Astrocyte of the cerebellum (primary cell): ENCODE results near the gene RAD23B.

Source experiments
- DNase-seq: peaks from one replicate; pipeline ENCODE4 v3.0.0-alpha.2; 2011; ENCODE audit warnings: low read depth
- H3K4me3 ChIP-seq: 2 replicates; pipeline ENCODE4 v1.5.1; 2011; ENCODE audit warnings: mild to moderate bottlenecking, low read depth, low read length, moderate library complexity
- CTCF ChIP-seq: IDR thresholded peaks from 2 replicates; pipeline ENCODE4 v1.5.1; 2012; ENCODE audit warnings: low read length, low read depth, moderate library complexity, mild to moderate bottlenecking; ENCODE audit errors: missing control alignments
- in situ Hi-C: cut with HindIII; loops from 2 replicates; pipeline ENCODE4 v1.10.0; 2017; ENCODE audit warnings: low sequenced_read_pairs

The RAD23B gene

GRCh38 chr9:107314763-107315162 lies 31.7 kb downstream of the RAD23B start:
- no peak for DNase-seq
- TF ChIP-seq CTCF = no peak
- in situ Hi-C loops = no loop called here
- H3K4me3 ChIP-seq = no peak overlapping the region

GRCh38 chr9:107316795-107317661 lies 33.9 kb downstream of the RAD23B start:
- in situ Hi-C loops = no loop called here
- DNase-seq = no peak
- TF ChIP-seq CTCF = no peak
- H3K4me3 ChIP-seq = no peak overlapping the region

GRCh38 chr9:107322643-107323042 lies 39.6 kb downstream of the RAD23B start:
- H3K4me3 ChIP-seq = no peak overlapping the region
- in situ Hi-C loops = no loop called here
- TF ChIP-seq CTCF = no peak
- no peak for DNase-seq

GRCh38 chr9:107323836-107324585 lies 40.9 kb downstream of the RAD23B start:
- no peak for TF ChIP-seq CTCF
- no peak for DNase-seq
- in situ Hi-C loops = no loop called here
- no peak overlapping the region for H3K4me3 ChIP-seq

- DNase-seq = no peak
- no peak for TF ChIP-seq CTCF
- no peak overlapping the region for H3K4me3 ChIP-seq
- in situ Hi-C loops = no loop called here
Measured at GRCh38 chr9:107325842-107326241, 42.8 kb downstream of the RAD23B start.

GRCh38 chr9:107328510-107328909 lies 45.4 kb downstream of the RAD23B start:
- DNase-seq = no peak
- H3K4me3 ChIP-seq = no peak overlapping the region
- in situ Hi-C loops = no loop called here
- no peak for TF ChIP-seq CTCF
